GM19455 (cell line): ENCODE measurements around the gene COL3A1.

ENCODE experiments used
- ATAC-seq: cut with Tn5 transposase; IDR thresholded peaks from one replicate; pipeline ENCODE4 v1.9.1; 2021; ENCODE audit not compliant: unreplicated experiment

COL3A1 gene

DNA sequence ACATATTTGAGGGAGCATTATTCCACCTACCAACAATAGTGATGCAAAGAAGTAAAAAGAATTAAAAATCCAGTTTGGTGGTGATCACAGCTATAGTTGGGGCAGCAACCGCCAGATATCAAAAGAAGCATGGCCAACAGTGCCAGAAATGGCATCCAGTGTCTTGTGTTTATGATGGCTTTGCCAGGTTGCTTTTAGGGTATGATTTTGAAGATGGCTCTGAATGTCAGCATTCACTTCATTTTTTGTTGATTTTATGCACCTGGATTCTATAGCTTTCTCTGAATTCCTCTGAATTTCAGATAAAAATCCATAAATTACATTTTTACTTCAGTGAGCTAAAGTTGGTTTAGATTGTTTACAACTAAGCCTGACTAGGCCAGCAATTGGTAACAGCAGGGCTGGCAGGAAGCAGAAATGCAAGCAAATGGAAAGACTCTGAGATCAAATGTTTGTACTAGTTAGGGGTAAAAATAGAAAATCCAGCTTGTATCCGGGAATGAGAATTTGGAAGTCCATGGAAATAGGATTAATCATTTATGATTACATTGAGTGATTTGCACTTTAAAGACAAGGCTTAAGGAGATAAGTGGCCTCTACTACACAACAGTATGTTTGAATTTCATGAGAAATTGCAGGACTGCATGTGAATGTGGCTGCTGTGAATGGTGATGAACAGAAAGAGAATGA lies 40.4 kb downstream of the COL3A1 start:
- ATAC-seq, result no peak

DNA sequence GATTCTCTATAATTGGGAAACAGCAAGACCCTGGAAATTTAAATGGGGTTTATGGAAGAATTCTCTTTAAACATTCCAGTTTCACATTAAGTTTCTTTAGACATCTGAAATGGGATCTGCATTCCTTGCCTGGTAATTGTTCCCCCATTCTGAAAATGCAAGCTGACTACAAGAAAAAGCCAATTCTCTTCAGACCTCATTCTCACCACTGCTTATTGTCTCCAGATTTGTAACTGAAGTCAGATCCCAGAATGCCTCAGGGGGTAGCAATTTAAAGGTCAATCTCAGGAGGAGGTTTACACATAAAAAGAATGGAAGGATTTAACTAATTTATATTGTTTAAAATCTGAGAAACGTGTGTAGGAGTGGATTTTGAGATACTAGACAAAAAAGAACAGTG lies 41.2 kb downstream of the COL3A1 start:
- ATAC-seq, result no peak

DNA sequence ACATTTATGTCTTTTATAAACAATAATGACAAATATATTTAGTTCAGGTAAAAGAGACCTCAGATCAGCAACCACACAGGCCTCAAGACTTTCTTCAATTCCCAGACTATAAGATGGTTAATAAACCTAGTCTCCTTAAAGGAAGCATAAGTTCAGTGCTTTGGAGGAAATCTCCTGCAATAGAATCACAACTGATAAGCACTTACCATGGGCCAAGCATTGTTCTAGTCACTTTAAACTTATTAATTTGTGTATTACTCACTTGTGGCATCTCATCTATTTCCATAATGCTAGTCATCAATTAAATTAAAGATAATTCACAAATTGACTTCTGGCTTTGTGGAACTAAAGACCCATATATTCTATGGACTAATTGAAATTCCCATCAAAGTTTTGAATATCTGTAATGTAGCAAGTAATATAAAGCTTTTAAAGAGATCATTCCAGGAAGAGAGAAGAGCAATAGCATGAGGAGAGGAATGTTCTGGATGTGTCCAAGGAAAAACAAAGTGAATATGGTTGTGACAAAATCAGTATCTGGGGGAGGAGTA lies 42.2 kb downstream of the COL3A1 start:
- ATAC-seq, result no peak

DNA sequence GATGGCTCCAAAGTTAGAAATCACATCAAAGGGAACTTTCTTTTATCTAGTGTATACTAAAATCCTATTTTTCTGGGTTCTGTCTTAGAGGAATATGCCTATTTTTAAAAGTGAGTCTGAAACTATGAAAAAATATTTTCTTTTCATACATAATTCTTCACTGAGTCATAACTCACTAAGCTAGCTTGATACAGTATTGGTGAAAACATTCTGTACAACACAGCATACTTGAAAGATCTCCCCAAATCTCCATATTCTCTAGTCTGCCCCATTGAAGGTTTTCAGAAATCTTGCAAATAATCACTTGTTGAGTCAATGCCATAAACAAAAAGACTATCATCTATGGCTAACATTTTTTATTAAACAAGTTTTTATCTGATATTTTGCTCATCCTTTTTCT lies 44.5 kb downstream of the COL3A1 start:
- no peak for ATAC-seq

DNA sequence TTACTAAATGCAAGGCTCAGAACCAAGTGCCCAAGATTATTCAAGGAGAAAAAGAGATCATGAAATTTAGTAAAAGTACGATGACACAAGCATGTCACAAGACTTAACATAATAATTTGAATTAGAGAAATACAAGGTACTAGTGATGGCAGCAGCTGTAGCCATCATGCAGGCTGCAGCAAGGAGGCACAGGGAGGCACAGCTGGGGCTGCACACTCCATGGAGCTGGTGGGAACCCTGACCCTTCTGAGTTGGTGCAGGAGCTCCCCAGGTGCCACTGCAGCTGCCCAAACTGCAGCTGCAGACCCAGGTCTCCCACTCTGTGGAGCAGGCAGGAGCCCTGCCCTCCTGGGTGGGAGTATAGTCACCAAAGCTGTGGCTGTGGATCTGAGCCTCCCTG lies 46.0 kb downstream of the COL3A1 start:
- ATAC-seq, result no peak

DNA sequence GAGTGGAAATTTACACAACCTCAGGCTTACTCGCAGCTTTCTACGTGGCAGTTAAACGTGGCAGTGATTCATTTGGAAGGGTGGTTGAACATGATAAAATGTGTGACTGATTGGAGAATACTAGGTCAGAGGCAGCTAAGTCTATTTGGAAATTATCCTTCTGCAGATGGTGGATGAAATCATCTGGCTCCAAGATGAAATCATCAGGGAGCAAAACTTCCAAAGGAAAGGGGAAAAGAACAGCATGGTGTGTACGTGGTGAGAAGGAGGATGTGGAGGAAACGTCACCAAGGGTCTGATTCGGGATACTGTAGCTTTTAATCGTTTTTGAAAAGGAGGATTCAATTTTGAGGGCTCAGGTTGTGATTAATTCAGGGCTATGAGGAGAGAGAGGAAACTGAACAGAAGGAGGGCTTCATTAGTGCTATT lies 47.9 kb downstream of the COL3A1 start:
- no peak for ATAC-seq

DNA sequence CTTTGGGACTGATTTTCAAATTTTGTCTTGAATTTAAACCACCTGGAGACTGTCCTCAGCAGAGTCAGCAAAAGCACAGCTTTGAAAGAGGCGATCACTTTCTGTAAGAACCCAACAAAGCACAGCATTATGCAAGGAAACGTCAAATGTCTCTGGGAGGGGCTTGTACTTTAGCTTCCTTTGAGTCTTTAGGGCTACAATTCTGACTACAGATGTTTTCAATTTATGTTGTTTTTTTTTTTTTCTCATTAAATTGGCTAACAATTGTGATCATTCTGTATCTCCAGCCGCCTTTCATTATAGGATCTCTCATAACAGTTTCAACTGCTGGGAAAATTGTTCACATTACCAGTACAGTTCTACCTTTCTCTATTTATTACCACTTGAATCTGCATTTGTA lies 48.3 kb downstream of the COL3A1 start:
- ATAC-seq, result no peak

DNA sequence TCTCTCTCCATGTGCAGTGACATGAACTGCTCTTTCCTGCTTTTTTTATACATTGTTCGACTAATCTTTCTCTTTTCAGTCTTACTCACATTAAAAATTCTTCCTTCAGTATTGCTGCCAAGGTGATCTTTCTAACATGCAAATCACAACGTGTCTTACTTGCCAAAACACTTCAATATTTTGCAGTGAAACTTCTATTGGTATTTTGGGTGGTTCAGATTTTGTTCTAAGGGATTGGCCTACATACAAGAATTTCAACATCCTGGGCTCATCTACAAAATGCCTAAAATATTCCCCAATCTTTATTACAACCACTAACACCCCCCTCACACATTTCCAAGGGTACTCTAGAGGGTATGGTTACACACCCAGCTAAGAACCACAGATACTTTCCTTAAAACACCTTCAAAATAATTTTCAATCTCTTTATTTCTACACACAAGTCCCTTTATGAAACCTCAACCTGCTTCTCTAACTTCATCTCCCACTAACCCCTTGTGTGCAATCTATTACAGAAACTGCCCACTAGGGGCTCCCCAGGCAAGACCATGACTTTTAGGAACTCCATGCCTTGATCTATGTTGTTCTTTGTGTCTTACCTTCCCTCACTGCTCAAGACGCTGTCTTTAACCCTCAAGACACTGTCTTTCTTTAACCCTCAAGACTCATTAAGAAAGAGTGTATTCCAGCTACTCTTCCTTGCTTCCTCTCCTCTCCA lies 50.9 kb downstream of the COL3A1 start:
- peak; percentile 66 for ATAC-seq

DNA sequence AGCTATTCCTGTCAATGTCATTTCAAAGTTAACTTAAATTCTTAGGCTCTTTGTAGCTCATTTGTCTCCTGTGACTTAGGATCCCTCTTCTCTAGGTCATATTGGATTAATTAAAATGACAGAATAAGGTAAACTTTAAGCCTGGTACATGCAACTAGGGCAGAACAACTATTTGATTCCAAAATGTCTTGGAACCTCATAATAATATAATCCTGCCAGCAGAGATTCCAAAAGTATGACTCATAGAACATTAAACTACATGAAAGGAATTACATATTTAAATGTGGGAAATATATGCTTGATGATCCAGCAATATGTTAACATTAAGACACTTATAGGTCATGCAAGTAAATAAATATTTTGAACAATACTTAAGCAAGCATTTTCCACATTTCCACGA lies 63.3 kb downstream of the COL3A1 start:
- ATAC-seq, result no peak

DNA sequence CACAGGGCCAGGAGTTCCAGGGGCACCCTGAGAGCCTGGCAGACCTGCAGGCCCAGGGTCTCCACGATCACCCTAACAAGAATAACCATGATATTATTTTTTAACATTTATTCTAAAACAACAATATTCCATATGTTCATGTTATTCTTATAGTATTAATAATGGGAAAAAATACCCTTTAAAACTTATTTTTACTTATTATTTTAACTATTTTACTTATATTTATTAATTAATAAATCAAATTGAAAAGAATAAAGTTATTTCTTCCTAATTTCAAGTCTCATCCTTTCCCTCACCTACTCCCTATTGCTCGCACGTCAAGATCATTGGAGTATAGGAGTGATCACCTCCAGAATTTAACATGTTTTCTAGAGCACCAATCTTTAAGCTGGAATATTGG lies 71.7 kb downstream of the COL3A1 start:
- no peak for ATAC-seq

DNA sequence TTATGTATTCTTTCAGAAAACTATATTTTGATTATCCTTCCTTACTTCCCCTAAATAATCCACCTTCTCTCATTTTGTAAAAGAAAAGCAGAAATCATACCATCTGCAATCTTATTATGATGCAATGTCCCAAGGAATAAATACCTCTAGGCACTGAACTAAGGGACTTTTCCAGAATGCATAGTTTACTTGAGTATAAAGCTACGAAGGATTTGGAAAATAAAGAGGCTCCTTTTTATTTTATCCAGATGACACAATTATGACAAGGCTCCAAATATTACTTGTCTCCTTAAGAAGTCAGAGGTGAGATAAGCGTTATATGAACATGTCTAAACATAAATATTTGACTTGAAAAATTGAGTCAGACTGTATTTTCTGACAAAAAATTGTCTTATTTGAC lies 72.1 kb downstream of the COL3A1 start:
- no peak for ATAC-seq

DNA sequence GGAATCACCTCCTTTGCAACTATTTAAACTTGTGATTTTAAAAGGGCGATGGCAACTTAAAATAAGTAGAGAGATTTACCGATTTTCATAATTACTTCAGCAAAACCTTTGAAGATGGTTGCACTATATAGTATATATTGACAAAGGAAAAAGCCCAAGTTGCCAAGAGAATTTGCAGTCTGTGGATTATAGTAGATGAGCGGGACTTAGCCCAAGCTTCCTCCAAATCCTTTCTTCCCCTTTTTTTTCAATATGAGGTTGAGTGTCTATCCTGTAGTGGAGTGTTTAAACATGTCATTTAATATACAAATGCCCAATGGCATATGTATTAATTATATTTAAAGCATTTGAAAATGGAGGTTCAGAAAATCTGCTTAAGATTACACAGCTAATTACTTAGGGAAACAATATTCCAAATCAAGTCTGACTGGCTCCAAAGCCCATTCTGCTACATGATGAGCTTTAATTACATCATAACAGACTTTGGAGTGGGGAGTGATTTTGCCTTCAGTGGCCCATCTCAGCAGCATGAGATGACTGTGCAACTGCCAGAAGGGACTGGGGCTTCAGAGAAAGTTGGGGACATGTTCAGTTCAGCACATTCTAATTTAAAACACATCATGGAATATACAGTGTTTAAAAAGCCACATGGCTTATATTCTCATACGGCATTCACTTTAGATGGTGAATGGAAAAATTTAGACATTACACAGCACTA lies 73.2 kb downstream of the COL3A1 start:
- ATAC-seq, result no peak

DNA sequence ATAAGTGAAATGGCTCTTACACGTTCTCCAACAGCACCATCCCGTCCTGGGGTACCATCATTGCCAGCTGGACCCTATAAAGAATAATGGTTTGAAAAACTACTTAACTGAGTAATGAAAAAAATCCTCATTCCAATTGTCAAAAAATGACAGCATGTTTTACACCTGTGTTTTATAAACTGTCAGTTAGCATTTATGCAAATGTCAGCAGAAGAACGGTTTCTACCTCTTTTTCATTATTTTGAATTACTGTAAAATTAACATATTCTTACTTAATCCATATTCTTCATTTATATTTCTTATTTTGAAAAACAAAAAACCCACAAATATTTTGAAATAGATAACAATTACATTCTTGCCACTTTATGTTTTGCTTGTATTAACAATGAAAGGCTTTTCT lies 74.0 kb downstream of the COL3A1 start:
- ATAC-seq, result no peak

DNA sequence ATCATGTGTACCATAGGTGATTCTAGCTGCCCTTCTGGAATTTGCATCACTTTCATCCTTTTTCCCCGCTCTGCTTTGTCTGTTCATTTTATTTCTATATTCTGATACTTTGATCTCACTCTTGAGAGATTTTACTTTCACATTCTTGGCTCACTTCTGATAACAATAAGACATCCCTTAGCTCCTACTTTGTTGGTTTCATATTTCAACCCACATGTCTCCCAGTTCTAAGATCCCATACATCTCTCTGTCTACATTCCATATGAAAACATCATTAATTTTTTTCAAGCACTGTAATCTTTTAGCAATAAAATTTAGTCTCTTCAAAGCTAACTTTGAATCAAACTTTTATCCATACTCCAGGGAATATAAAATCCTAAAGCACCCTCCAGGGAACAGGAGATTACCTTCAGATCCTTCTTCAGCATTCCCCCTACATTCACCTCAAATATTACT lies 75.6 kb downstream of the COL3A1 start:
- no peak for ATAC-seq

DNA sequence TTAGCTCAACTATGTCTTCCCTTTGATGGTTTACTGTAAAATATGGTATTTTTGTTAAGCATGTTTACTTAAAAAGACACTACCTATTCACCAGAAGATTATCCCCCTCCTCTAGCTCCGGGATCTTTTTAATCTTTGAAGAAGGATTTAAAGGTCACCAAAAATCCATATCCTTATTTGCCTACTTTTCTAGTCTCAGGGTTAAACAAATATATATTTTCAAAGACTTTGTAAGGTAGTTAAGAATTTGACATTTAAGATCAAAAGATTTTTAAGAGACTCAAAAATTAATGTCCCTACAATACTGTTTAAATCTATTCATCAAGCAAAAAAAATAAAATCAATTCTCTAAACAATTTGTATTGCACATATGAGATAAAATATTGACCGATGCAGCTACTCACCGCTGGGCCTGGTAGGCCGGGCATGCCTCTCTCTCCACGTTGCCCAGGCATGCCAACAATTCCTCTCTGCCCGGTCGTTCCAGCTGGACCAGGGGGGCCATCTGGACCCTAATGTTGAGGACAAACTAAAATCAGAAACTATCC lies 76.1 kb downstream of the COL3A1 start:
- no peak for ATAC-seq

DNA sequence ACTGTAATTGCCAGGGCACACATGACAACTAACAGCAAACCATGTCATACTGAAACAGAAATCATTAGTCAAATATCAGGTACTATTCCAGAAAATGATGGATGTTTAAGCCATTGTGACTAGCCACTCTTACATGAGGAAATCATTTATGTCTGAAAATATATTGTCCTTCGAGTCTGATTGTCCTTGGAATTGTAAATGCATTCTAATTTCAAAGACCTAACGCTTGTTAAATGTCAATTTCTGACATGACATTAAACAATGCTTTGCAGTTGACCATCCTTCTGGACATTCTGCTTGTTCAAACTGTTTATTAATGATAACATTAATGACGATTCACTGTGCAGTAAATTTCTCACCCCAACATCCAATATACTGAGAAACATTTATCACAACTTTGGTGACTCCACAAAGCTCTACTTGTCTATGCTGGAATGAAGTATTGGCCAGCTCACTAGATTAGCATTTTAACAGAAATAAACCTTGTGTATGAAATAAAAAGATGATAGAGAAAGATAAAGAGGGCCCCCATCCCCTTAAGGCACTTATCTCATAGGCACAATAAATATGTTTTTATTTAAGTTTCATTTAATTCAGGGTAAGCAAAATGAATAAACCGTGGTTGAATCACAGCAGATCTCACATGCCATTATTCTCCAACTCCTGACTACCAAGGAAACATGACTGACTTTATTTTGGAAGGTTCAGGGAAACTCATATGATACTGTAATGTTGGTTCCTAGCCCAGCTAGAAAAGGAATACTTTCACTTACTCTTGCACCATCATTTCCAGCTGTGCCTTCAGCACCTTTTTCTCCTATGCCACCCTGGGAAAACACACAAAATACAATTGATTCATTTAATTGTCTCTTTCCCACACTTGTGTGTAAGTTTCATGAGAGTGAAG lies 82.3 kb downstream of the COL3A1 start:
- no peak for ATAC-seq

DNA sequence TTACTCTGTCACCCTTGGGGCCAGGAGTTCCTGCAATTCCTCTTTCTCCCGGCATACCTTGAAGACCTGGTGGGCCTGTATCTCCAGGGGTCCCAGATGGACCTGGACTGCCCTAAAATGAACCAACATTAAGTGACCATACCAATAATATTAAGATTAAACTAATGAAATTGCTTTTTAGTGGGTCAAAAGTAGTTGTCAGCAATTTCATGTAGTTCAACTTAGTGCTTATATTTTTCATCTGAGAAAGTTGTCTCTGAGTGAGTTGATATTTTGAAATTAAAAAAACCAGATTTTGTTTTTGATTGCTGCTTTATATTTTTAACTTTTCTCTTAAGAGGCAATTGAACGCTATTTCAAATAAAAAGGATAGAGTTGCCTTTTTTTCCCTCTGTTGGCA lies 83.1 kb downstream of the COL3A1 start:
- no peak for ATAC-seq

DNA sequence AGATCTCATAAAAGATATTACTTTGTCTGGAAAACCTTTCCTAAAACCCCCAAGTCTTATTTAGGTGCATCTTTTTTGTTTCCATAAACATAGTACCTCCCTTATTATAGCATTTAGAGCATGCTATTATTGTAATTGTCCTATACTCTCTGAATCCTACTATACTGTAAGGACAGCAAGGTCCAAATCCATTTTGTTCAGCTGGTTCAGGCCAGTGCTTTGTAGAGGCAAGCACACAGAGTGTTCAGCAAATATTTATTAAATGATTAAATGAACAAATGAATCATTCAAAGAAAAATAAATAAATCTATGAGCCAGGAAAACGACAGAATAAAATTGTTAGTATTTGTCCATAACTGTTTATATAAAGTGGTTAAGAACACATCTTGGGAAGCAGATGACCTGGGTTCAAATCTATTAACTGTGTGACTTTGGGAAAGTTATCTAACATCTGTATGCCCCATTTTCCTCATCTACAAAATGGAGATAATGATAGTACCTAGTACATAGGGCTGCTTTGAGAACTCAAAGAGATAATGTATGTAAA lies 86.0 kb downstream of the COL3A1 start:
- ATAC-seq, result no peak
